Activated CD8-positive, alpha-beta memory T cell treated with anti-CD3 and anti-CD28 coated beads for 24 hours (primary cell): ENCODE measurements around the gene TLR4.

Source experiments
- DNase-seq: peaks from one replicate; pipeline ENCODE4 v3.0.0-alpha.2; 2020

The TLR4 gene

DNA sequence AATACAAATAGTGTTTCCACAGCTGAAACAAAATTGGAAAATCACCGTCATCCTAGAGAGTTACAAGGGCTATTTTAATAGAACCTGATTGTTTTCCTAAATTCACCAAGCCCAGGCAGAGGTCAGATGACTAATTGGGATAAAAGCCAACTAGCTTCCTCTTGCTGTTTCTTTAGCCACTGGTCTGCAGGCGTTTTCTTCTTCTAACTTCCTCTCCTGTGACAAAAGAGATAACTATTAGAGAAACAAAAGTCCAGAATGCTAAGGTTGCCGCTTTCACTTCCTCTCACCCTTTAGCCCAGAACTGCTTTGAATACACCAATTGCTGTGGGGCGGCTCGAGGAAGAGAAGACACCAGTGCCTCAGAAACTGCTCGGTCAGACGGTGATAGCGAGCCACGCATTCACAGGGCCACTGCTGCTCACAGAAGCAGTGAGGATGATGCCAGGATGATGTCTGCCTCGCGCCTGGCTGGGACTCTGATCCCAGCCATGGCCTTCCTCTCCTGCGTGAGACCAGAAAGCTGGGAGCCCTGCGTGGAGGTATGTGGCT lies at the start of gene TLR4:
TSS of gene TLR4 (plus strand) at position 380 of the 552 bp plus-strand sequence. CDS start at position 450, 70 bp downstream.
- no peak for DNase-seq

DNA sequence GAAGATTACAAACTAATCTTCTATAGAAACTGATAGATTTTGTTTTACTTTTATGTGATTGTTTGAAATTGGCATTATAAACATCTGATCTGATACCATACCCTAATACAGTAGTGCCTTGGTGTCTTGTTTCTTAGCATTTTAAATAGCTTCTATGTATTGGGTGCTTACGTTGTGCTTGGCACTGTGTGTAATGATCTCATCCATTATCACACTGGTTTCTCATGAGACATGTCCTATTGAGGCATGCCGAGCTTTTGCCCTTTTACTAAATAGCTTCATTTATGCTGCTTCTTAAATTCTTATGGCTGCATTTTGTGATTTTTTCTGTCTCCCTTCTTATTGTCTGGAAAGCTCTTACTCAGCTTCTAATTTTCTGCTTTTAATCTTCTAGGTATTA lies 48.2 kb upstream of the TLR4 start:
- DNase-seq, result no peak

DNA sequence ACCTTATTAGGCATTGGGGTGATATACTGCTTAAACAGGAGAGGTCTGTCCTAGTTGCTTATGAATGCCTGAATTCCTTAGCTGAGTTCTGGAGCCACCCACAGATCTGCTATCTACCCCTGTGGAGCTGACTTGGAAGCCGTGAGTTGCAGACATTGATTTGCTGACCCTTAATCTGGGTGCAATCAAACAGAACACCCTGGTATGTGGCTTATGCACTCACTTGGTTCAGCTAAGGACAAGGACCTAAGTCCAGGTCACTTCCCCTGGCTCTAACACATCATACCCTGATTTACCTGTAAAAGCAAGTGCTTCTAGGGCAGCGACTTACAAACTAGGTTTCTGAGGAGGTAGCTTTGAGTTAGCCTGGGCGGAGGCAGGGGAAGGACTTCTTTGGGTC lies 41.6 kb upstream of the TLR4 start:
- no peak for DNase-seq

DNA sequence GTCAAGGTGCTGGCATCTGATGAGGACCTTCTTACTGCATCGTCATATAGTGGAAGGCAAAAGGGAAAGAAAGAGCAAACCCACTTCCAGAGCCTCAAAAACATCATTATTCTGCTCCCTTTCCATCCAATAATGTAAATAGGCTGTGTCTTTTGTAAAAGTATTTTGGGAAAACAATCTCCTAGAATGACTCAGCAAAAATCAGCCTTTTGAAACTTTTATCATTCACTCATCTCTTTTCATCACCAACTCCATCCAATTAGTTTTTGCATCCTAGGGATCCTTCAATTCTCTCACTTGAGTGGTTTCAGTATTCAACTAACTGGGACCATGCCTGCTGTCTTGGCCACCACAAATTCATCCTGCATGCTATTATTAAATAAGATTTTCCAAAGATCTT lies 39.8 kb upstream of the TLR4 start:
- no peak for DNase-seq

DNA sequence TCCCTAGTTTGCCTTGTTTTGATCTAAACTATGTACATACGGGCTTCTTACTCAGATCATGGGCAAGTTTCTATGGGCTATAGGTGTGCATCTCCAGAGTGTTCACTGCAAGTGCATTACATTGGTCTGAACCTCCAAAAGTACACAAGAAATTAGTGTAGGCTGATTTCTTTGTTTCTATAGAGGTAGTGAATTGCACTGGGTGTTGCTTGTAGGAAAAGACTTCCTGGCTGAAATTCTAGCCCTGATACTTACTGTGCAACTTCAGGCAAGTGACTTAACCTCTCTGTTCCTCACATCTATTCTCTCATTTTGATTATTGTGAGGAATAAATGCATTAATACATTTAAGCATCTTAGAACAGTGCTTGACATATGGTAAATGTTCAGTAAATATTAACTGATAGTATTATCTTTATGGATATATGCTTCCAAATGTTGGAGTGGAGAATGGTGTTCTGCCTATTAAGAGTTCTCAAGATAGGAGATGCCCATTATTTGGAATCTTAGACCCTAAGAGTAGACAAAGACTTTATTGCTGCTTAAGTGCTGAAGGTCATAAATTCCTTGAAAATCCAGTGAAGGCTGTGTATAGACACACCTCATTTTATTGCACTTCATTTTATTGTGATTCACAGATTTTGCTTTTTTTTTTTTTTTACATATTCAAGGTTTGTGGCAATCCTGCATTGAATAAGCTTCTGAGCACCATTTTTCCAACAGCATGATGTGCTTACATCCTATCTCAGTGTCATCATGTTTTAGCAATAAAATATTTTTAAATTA lies 38.4 kb upstream of the TLR4 start:
- DNase-seq, result no peak

DNA sequence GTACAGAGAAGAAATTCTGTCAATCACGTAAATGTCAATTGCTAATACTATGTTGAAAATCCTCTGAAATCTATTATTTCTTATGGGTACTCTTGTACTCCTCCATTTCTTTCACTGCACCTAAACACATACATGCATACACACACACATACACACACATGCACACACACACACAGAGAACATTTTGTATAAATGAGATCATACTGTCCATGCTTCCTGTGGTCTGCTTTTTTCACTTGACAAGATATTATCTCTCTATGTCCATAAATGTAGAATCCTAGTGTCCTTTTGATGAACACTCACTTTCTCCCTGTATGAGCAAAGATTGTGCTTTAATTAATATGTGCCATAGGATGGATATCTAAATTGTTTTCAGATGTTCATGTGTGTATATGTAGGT lies 32.7 kb upstream of the TLR4 start:
- DNase-seq, result no peak

DNA sequence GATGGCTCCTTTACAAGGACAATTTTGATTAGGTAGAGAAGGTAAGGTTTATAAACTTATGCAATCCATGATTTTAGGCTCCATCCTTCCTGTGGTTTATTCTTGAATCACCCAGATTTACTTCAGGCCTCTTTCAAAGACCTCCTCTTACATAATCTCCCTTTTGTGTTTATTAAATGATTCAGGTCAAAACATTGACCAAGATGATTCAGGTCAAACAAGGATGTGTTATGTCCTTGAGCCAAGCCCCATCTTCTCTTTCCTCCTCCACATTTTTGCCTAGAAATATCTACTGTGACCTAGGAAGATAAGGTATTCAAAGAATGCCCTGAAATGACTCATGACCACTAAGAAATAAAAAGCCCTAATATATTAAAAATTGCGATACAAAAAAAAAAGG lies 31.8 kb upstream of the TLR4 start:
- no peak for DNase-seq

DNA sequence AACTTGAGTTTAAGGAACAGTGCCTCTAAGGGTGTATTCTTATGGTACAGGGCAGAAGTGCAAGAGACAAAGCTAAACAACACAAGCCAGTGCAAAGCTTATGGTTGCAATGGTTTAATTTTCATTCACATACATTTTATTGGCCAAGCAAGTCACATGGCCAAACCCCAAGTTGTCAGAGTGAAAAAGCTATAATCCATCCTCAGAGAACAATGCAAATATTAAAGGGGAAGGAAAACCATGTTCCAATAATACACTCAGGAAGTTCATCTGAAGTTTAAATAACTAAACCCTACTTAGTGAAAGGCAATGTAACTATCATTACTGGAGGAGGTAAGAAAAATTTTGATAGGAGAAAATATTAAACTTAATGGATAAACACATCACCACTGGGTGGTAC lies 26.6 kb upstream of the TLR4 start:
- no peak for DNase-seq

DNA sequence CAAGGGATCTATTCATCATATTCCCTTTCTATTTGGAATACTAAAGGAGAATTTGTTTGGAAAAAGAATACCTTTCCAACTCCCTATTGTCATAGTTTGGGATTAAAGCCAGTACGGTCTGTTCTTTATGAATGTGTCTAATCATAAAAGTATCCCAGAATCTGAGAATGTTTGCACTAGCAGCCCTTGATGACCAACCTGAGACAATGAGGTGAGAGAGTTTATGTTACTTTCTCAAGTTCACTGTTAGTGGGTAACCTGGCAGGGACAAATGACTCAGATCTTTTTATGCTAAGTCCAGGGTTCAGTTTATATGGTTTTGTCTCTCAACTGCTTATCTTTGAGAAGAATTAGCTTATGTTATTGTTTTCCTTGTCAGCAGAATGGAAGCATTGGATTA lies 25.3 kb upstream of the TLR4 start:
- DNase-seq, result no peak

DNA sequence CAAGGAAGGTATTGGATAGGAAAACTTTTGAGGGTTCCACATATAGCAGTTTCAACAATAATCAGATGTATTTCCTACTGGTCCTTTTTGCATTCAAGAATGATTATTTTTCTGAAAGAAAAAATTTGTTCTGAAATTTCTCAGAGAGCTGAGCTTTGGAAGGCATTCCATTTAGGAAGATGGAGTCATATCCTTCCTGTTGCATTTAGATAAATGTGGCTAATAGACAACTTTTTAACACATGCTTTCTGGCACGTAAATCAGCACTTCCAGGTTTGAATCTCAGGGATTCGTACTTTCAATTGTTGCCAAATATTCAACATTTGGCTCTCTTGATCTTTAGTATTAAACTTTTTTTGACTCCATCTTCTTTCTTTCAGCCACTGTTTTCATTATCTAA lies 24.8 kb upstream of the TLR4 start:
- no peak for DNase-seq

DNA sequence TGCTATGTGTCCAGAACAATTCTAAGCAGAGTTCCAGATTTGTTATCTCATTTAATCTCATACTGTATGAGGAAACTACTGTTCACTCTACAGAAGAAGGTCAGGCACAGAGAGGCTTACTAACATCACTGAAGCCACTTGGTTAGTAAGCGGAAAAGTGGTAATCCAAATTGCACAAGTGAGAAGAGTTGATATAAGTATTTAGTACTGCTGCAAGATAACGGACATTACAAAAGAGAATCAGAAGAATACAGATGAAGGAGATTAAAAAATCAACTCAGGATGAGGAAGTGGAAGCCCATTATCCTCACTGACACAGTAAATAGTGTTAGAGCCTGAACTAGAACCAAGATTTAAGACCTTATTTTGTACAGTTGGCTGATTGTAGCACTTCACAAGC lies 22.3 kb upstream of the TLR4 start:
- DNase-seq, result no peak

DNA sequence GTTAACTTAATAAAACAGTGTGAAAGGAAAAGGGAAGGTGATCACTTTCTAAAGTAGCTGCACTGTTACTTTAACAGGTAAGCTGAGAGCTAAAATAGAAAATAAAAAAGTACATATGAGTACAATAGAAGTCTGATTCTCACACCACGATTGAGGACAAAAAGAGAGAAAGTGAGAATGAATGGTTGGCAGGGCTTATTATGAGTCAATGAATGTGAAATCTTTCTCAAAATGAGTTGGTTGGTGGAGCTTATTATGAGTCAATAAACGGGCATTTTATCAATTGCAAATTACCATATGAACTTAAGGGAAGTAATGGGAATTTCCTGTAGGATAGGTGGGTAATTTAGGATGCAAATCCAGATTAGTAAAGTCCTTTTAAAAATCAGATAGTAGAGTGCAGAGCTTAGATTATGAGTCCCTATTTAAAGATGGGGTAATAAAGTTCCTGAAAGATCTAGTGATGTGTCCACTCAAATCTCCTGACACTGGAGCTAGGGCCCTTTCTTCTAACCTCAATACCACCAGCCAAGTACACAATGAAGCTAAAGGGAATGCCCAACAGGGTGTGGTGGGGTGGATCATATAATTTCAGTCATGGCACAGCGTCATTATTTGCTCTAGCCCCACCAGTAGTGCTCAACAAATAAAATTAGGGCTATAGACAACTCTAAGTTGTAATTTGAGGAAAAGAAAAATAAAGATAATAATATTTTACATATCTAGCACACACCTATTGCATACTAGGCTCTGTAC lies 21.1 kb upstream of the TLR4 start:
- no peak for DNase-seq

DNA sequence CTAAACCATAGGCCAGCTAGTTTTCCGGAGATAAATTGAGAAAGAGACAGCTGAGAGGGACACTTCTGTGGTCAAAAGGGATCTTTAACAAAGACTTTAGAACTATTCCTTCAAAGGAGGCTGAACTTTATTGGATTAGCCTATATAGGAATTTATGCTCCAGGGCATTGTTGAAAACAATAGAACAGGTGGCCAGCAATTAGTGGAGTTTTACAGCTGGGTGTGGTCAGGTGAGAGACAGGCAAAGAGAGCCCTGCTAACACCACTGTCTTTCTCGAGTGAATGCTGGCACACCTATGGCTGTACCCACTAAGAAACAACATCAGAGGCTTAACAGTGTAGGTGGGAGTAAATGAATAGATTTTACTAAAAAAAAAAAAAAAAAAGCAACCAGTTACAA lies 16.7 kb upstream of the TLR4 start:
- DNase-seq, result no peak

DNA sequence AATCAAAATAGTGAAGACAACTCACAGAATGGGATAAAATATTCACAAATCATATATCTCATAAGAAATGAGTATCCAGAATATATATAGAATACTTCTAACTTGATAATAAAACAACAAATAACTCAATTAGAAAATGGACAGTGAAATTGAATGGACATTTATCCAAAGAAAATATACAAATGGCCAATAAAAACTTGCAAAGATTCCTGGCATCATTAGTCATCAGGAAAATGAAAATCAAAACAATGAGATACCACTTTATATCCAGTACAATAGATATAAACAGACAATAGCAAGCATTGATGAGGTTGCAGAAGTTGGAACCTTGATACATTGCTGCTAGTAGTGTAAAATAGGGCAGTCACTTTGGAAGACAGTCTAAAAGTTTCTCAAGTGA lies 12.8 kb upstream of the TLR4 start:
- no peak for DNase-seq

DNA sequence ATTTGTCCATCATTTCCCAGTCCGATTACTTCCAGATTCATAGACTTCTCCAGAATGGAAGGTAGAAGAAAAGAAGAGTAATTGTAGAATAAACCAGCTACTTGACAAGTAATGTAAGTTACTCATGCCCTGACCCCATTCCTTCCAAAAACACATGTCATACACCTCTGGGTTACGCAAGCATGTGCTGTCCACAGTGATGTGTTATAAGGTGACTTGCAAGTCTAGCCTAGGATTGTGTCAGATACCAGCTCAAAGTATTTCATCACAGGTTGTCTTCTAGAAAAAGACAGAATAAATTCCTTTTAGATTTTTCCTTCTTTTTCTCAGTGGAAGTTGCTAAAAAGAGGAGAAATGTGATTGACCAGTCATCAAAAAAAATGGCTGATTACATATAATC lies 8.0 kb upstream of the TLR4 start:
- DNase-seq, result no peak

DNA sequence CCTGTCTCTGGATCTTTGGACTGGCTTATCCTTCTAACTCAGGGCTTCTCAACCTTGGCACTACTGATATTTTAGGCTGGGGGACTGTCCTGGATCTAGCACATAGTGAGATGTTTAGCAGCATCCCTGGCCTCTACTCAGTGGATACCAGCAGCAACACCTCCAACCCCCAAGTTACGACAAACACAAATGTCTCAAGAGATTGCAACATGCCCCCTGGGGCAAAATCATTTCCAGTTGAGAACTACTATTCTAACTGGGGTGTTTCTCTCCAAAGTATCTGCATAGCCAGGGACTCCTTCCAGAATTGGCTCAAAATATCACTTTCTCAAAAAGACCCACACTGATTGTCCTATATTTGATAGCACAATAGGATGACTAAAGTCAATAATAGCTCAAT lies 7.2 kb upstream of the TLR4 start:
- DNase-seq, result no peak

DNA sequence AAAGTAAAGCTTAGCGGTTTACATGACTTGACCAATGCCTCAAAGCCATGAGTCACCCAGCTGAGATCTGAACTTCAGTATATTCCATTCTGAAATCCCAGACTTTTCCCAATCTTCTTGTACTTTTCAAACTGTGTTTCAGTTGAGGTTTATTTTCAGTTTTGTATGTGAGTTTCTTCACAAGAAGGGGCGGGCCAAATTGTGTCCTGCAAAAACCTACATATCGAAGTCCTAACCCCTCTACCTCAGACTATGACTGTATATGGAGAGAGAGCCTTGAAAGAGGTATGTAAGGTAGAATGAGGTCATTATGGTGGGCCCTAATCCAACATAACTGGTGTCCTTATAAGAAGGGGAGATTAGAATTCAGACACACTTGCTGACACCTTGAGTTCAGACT lies 666 bp upstream of the TLR4 start:
- no peak for DNase-seq

DNA sequence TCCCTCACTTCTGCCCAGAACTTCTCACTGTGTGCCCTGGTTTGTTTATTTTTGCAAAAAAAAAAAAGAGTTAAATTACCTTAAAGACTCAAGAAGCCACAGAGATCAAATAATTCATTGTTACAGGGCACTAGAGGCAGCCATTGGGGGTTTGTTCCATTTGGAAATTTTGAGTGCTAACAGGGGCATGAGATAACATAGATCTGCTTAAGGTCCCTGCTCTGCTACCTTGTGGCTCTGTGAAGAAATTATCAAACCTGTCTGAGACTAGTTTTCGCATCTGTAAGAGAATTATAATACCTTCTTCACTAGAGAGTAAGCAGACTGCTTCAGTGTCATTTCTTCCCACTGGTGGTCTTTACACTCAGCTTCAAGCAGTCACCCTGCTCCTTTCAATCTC lies 394 bp downstream of the TLR4 start:
- no peak for DNase-seq

DNA sequence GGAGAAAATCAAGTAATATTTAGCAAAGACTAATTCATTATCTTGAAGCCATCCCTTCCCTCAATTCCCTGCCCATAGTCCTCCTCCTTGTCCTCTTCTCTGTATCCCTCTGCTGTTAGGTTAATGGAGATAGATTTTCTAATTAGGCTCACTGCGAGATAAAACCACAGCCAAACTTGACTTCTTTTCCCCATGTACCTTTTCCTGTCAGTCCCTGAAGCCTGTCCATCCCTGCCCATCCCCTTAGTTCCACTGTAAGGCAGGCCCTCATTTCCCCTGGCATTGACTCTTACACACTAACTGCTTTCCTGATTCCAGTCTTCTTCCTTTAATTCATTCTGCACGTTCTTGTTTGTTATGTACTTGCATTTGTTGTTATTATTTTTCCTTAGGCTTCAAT lies 1.2 kb downstream of the TLR4 start:
- DNase-seq, result no peak

DNA sequence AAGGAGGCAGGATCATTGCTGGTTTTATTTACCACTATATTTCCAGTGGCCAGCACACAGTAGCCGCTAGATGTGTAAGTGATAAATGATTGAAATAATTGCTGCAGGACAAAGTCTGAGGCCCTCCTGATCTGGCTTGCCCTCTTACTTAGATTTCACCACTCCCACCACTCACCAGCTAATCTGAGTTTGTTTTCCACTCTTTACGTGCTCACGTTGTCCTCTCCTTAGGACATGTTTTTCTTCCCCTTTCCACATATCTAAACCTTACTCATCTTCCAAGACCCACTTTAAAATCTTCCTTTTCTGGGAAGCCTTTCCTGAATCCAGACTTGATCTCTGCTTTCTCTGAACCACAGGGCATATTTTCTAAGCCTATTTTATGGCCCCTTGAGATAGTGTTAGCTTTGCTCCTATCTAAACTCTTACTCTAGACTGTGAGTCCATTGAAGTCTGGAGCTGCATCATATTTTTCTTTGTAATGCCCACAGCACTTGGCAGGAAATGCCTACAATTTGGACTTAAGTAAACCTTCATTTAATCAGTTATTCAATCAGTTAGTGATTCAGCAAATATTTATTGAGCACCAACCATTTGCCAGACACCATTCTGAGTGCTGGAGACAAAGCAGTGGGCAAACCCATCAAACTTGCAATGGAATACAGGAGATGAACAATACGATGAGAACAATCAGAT lies 2.4 kb downstream of the TLR4 start:
- no peak for DNase-seq

DNA sequence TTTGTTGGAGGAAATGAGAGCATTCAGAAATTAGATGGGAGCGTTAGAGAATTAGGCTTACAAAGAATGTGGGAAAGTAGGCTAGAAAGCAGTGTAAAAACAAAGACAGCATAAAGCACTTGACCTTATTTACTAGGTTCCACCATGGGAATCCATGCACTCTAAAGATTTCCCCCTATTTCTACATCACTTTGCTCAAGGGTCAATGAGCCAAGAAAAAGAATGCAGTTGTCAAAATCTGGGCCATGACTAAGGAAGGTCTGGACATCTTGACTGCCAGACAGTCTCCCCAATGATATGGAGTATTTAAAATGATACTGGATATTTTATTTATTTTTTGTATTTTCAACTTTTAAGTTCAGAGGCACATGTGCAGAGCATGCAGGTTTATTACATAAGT lies 3.4 kb downstream of the TLR4 start:
- no peak for DNase-seq

DNA sequence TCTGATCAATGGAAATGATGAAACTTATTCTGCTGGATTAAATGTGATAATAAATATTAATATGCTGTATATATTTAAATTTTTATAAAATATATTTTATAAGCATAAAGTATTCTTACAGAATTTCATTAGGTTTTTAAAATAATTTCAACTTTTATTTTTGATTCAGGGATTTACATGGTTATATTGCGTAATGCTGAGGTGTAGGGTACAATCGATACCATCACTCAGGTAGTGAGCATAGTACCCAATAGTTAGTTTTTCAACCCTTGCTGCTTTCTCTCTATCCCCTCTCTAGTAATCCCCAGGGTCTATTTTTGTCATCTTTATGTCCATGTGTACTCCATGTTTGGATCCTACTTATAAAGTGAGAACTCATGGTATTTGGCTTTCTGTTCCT lies 5.7 kb downstream of the TLR4 start:
- DNase-seq, result no peak

DNA sequence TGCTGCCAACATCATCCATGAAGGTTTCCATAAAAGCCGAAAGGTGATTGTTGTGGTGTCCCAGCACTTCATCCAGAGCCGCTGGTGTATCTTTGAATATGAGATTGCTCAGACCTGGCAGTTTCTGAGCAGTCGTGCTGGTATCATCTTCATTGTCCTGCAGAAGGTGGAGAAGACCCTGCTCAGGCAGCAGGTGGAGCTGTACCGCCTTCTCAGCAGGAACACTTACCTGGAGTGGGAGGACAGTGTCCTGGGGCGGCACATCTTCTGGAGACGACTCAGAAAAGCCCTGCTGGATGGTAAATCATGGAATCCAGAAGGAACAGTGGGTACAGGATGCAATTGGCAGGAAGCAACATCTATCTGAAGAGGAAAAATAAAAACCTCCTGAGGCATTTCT lies 10.1 kb downstream of the TLR4 start:
- DNase-seq, result no peak
